GM18499 (cell line): ENCODE results near the gene SFSWAP.
"Not testable (repeated sequence)": the region's sequence is repeated elsewhere in the genome, so short reads cannot be mapped to it uniquely, and the experiment has no call there.

Experiments
- ATAC-seq: cut with Tn5 transposase; IDR thresholded peaks from one replicate; pipeline ENCODE4 v1.9.1; 2021; ENCODE audit warnings: moderate number of reproducible peaks; ENCODE audit not compliant: insufficient read depth, unreplicated experiment

Gene SFSWAP

GRCh38 chr12:131733874-131734273 is 23.0 kb downstream of the SFSWAP start:
- no peak for ATAC-seq

GRCh38 chr12:131734336-131735152 is 23.7 kb downstream of the SFSWAP start:
- ATAC-seq, result no peak

GRCh38 chr12:131735153-131735456 is 24.2 kb downstream of the SFSWAP start:
- ATAC-seq, result no peak

- no peak for ATAC-seq
These were observed 24.9 kb downstream of the SFSWAP start for GRCh38 chr12:131735476-131736445.

- no peak for ATAC-seq
These were observed 25.7 kb downstream of the SFSWAP start for GRCh38 chr12:131736446-131737149.

- ATAC-seq, result no peak
These were observed 26.4 kb downstream of the SFSWAP start for GRCh38 chr12:131737150-131737827.

- no peak for ATAC-seq
These were observed 27.3 kb downstream of the SFSWAP start for GRCh38 chr12:131738196-131738595.

- ATAC-seq, result no peak
These were observed 29.7 kb downstream of the SFSWAP start for GRCh38 chr12:131740626-131741025.

GRCh38 chr12:131742761-131743160 is 31.9 kb downstream of the SFSWAP start:
- ATAC-seq, result not testable (repeated sequence)

- ATAC-seq, result not testable (repeated sequence)
These were observed 32.5 kb downstream of the SFSWAP start for GRCh38 chr12:131743410-131743809.

- not testable (repeated sequence) for ATAC-seq
These were observed 33.0 kb downstream of the SFSWAP start for GRCh38 chr12:131743880-131744279.

GRCh38 chr12:131744675-131745074 is 33.8 kb downstream of the SFSWAP start:
- ATAC-seq, result not testable (repeated sequence)

- ATAC-seq, result no peak
These were observed 34.8 kb downstream of the SFSWAP start for GRCh38 chr12:131745706-131746105.

GRCh38 chr12:131747276-131748177 is 36.6 kb downstream of the SFSWAP start:
- ATAC-seq, result no peak

- no peak for ATAC-seq
These were observed 38.9 kb downstream of the SFSWAP start for GRCh38 chr12:131749618-131750315.

GRCh38 chr12:131751335-131751734 is 40.4 kb downstream of the SFSWAP start:
- no peak for ATAC-seq

- ATAC-seq, result no peak
These were observed 41.6 kb downstream of the SFSWAP start for GRCh38 chr12:131752451-131752850.

- no peak for ATAC-seq
These were observed 42.1 kb downstream of the SFSWAP start for GRCh38 chr12:131753005-131753404.
